Fibroblast of villous mesenchyme (primary cell): ENCODE results near the gene DLX2. TPM values are rescaled to one million over a fixed set of nuclear protein-coding genes. Genes with fewer than 3 reads are reported as not detected.

Source experiments
- DNase-seq: peaks from one replicate; pipeline ENCODE4 v3.0.0-alpha.2; 2010; ENCODE audit warnings: low read depth
- H3K4me3 ChIP-seq: 2 replicates; pipeline ENCODE4 v1.5.1; 2011; ENCODE audit warnings: low read depth, mild to moderate bottlenecking, low read length
- CTCF ChIP-seq: IDR thresholded peaks from 2 replicates; pipeline ENCODE4 v1.5.1; 2012; ENCODE audit warnings: low read depth, mild to moderate bottlenecking, low read length; ENCODE audit not compliant: insufficient read depth
- total RNA-seq: library from RNA; depleted of rRNA; stranded (reverse); fragments of >200 nt; gene quantifications from 2 replicates; pipeline ENCODE4 v1.2.3, GENCODE V29; 2012

Gene DLX2
- total RNA-seq, 1 donor = under 0.01 TPM

GRCh38 chr2:172053486-172053885 is 49.2 kb downstream of the DLX2 start:
- no peak for DNase-seq
- H3K4me3 ChIP-seq = no peak overlapping the region
- no peak for TF ChIP-seq CTCF

- TF ChIP-seq CTCF = no peak
- H3K4me3 ChIP-seq = no peak overlapping the region
- DNase-seq = peak; percentile 50
These were observed 50.4 kb downstream of the DLX2 start for GRCh38 chr2:172052000-172052983.

GRCh38 chr2:172050479-172051125 is 52.1 kb downstream of the DLX2 start:
- H3K4me3 ChIP-seq = no peak overlapping the region
- no peak for TF ChIP-seq CTCF
- DNase-seq = peak; percentile 29

GRCh38 chr2:172049567-172050120 is 53.1 kb downstream of the DLX2 start:
- no peak for DNase-seq
- no peak for TF ChIP-seq CTCF
- H3K4me3 ChIP-seq = no peak overlapping the region

Other genes with a start within 250 kb of the DLX2 start
- 21.3 and 25.5 TPM in 2 replicates for gene SLC25A12, start 208.7 kb downstream of the DLX2 start, total RNA-seq
- 38.0 and 46.6 TPM in 2 replicates for gene HAT1, start 180.4 kb downstream of the DLX2 start, total RNA-seq
- 9.3 and 13.4 TPM in 2 replicates for gene METAP1D, start 102.9 kb downstream of the DLX2 start, total RNA-seq
- gene DLX1, start 17.4 kb downstream of the DLX2 start, total RNA-seq = not detected in 2 replicates